Mucosa of stomach (tissue), 1 donor: ENCODE measurements around the gene CERS6.

Experiments
- H3K27me3 ChIP-seq: one replicate; pipeline ENCODE4 v1.7.0; 2013; ENCODE audit warnings: mild to moderate bottlenecking, low read length; ENCODE audit not compliant: control insufficient read depth, insufficient read depth
- H3K36me3 ChIP-seq: one replicate; pipeline ENCODE4 v1.7.0; 2013; ENCODE audit warnings: low read length; ENCODE audit not compliant: control insufficient read depth, insufficient read depth
- H3K4me1 ChIP-seq: one replicate; pipeline ENCODE4 v1.7.0; 2013; ENCODE audit warnings: mild to moderate bottlenecking, low read length; ENCODE audit not compliant: control insufficient read depth, insufficient read depth
- H3K4me3 ChIP-seq: one replicate; pipeline ENCODE4 v1.7.0; 2013; ENCODE audit warnings: low read length
- H3K9ac ChIP-seq: one replicate; pipeline ENCODE4 v1.7.0; 2013; ENCODE audit warnings: mild to moderate bottlenecking, low read length, moderate library complexity
- H3K9me3 ChIP-seq: one replicate; pipeline ENCODE4 v1.7.0; 2013; ENCODE audit warnings: mild to moderate bottlenecking, low read length, moderate library complexity; ENCODE audit not compliant: control insufficient read depth
- donor health status: Pancreatic carcinoma.

The CERS6 gene

GRCh38 chr2:168626647-168627046, 170.6 kb downstream of the CERS6 start:
- no peak overlapping the region for H3K4me3 ChIP-seq
- H3K4me1 ChIP-seq: peaks cover 27% of the 10 kb centered on the region
- H3K9ac ChIP-seq: no peak overlapping the region
- no peaks in the 10 kb centered on the region for H3K9me3 ChIP-seq
- no peaks in the 10 kb centered on the region for H3K27me3 ChIP-seq
- no peaks in the 10 kb centered on the region for H3K36me3 ChIP-seq

GRCh38 chr2:168632709-168633121, 176.6 kb downstream of the CERS6 start:
- H3K36me3 ChIP-seq: no peaks in the 10 kb centered on the region
- H3K4me1 ChIP-seq: peaks cover 12% of the 10 kb centered on the region
- no peaks in the 10 kb centered on the region for H3K9me3 ChIP-seq
- no peak overlapping the region for H3K4me3 ChIP-seq
- no peak overlapping the region for H3K9ac ChIP-seq
- H3K27me3 ChIP-seq: no peaks in the 10 kb centered on the region

GRCh38 chr2:168633200-168633599, 177.1 kb downstream of the CERS6 start:
- Histone ChIP-seq H3K4me1 (peaks cover 12% of the 10 kb centered on the region), H3K36me3 (no peaks in the 10 kb centered on the region), H3K9ac (no peak overlapping the region), H3K4me3 (no peak overlapping the region), H3K27me3 (no peaks in the 10 kb centered on the region), H3K9me3 (no peaks in the 10 kb centered on the region)

- Histone ChIP-seq H3K36me3 (no peaks in the 10 kb centered on the region), H3K9ac (no peak overlapping the region), H3K27me3 (no peaks in the 10 kb centered on the region), H3K4me1 (peaks cover 12% of the 10 kb centered on the region), H3K9me3 (no peaks in the 10 kb centered on the region), H3K4me3 (no peak overlapping the region)
These were observed 177.8 kb downstream of the CERS6 start for GRCh38 chr2:168633895-168634294.

GRCh38 chr2:168635065-168635577, 179.0 kb downstream of the CERS6 start:
- H3K36me3 ChIP-seq: no peaks in the 10 kb centered on the region
- no peaks in the 10 kb centered on the region for H3K9me3 ChIP-seq
- H3K27me3 ChIP-seq: no peaks in the 10 kb centered on the region
- H3K4me3 ChIP-seq: no peak overlapping the region
- H3K9ac ChIP-seq: peak overlapping the region; percentile 17
- H3K4me1 ChIP-seq: peaks cover 21% of the 10 kb centered on the region

GRCh38 chr2:168639018-168639417, 182.9 kb downstream of the CERS6 start:
- no peaks in the 10 kb centered on the region for H3K27me3 ChIP-seq
- no peaks in the 10 kb centered on the region for H3K36me3 ChIP-seq
- H3K4me1 ChIP-seq: peaks cover 24% of the 10 kb centered on the region
- no peak overlapping the region for H3K4me3 ChIP-seq
- no peak overlapping the region for H3K9ac ChIP-seq
- H3K9me3 ChIP-seq: no peaks in the 10 kb centered on the region

- H3K4me3 ChIP-seq: no peak overlapping the region
- H3K4me1 ChIP-seq: peaks cover 24% of the 10 kb centered on the region
These were observed 183.4 kb downstream of the CERS6 start for GRCh38 chr2:168639441-168639898.

GRCh38 chr2:168640039-168640438, 184.0 kb downstream of the CERS6 start:
- Histone ChIP-seq H3K4me1 (peaks cover 18% of the 10 kb centered on the region), H3K4me3 (no peak overlapping the region), H3K9ac (no peak overlapping the region), H3K27me3 (no peaks in the 10 kb centered on the region), H3K36me3 (no peaks in the 10 kb centered on the region), H3K9me3 (no peaks in the 10 kb centered on the region)

More at GRCh38 chr2:168639441-168639898, 183.4 kb downstream of the CERS6 start:
- H3K27me3 ChIP-seq: no peaks in the 10 kb centered on the region
- H3K36me3 ChIP-seq: no peaks in the 10 kb centered on the region
- H3K9me3 ChIP-seq: no peaks in the 10 kb centered on the region
- no peak overlapping the region for H3K9ac ChIP-seq

GRCh38 chr2:168641636-168642035, 185.6 kb downstream of the CERS6 start:
- Histone ChIP-seq H3K27me3 (no peaks in the 10 kb centered on the region), H3K36me3 (no peaks in the 10 kb centered on the region), H3K9me3 (no peaks in the 10 kb centered on the region), H3K4me3 (no peak overlapping the region), H3K9ac (no peak overlapping the region), H3K4me1 (peaks cover 12% of the 10 kb centered on the region)

- H3K27me3 ChIP-seq: no peaks in the 10 kb centered on the region
- no peaks in the 10 kb centered on the region for H3K36me3 ChIP-seq
- H3K4me1 ChIP-seq: peaks cover 12% of the 10 kb centered on the region
- no peak overlapping the region for H3K4me3 ChIP-seq
- H3K9me3 ChIP-seq: no peaks in the 10 kb centered on the region
- no peak overlapping the region for H3K9ac ChIP-seq
These were observed 186.8 kb downstream of the CERS6 start for GRCh38 chr2:168642873-168643272.

- Histone ChIP-seq H3K36me3 (no peaks in the 10 kb centered on the region), H3K9me3 (no peaks in the 10 kb centered on the region), H3K4me1 (peaks cover 12% of the 10 kb centered on the region), H3K27me3 (no peaks in the 10 kb centered on the region), H3K4me3 (no peak overlapping the region), H3K9ac (no peak overlapping the region)
These were observed 187.9 kb downstream of the CERS6 start for GRCh38 chr2:168643979-168644378.

- Histone ChIP-seq H3K4me1 (peaks cover 3% of the 10 kb centered on the region), H3K27me3 (no peaks in the 10 kb centered on the region), H3K36me3 (no peaks in the 10 kb centered on the region), H3K9ac (no peak overlapping the region), H3K9me3 (no peaks in the 10 kb centered on the region), H3K4me3 (no peak overlapping the region)
These were observed 189.7 kb downstream of the CERS6 start for GRCh38 chr2:168645696-168646338.
